NCI-H226 (cell line): ENCODE measurements around the gene CEP295NL.

Source experiments
- DNase-seq: peaks from one replicate; pipeline ENCODE4 v3.0.0-alpha.2; 2015

CEP295NL gene

DNA sequence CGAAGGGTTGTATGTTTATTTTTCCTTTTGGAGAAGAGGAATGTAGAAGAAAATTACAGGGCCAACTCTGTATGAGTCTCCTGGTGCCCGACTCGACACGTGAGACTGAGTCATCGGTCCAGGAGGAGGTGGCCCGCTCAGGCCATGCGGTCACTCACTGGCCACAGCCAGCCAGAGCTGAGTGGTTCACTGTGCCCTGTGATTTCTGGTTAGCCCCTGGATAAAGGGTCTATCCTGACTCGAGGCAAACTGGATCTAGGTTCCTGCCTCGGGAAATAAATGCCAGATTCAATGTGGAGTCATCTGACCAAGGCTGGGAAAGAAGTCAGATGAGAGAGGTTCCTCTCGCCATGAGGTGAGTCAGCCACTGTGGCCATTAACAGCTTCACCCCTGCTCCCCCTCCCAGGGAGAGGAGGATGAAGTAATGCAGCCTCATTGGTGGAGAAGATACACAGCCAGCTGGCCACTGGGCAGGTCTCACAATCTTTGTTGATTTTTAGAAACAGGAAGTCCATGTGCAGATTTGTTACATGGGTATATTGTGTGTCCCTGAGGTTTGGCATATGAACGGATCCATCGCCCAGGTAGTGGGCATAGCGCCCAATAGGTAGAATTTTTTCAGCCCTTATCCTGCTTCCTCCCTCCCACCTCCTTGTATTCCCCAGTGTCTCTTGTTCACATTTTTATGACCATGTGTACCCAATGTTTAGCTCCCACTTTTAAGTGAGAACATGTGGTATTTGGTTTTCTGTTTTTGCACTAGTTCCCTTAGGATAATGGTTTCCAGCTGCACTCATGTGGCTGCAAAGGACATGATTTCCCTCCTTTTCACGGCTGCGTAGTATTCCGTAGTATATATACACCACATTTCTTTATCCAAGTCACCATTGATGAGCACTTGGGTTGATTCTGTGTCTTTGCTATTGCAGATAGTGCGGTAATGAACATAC is 40.7 kb downstream of the CEP295NL start:
- DNase-seq = peak; percentile 98

DNA sequence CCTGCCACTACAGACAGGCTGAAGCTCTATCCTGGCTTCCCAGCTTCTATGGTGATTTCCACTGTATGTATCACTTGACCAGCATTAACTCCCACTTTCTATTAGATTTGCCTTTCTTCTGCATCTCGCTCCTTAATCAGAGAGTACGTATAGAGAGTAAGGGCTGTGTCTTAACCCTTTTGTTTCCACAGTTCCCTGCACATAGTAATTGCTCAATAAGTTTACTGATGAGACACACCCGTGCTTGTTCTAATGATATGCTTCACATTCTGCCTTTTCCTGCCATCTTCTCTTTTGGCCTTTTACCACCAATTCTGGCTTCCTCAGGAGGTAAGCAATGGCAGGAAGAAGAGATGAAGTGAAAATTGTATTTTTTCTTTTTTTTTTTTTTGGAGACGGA is 41.8 kb downstream of the CEP295NL start:
- no peak for DNase-seq

DNA sequence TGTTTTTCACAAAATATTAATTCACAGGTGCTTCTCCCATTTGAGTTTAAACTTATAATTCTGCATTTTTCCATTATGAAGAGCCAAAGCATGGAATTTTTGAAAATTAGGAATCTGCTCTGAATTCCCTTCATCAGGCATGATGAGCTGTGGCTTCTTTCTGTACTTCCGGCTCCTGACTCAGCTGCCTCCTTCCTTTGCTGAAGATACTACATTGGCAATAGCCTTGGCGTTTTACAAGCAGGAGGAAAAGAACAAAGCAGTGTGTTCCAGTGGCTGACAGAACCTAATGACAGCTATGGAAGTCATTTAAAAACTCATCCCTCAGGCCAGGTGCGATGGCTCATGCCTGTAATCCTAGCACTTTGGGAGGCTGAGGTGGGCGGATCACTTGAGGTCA is 44.0 kb downstream of the CEP295NL start:
- no peak for DNase-seq

DNA sequence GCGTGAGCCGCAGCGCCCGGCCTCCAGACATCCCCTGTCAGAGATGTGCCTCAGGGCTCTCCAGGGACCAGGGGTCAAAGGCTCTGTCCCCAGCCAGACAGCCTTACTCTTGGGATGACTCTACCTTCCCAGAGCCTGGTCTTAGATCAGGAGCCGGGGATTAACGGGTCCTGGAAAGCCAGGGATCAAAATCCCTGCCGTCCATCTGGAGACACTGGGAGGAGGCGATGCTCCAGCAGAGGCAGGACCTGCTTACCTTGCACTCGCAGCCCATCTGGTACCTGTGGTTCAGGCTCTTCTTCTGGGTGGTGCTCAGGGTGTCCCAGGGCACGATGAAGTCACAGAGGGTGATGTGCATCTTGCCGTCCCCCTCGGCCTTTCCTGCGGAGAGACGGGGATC is 45.7 kb downstream of the CEP295NL start:
- no peak for DNase-seq

DNA sequence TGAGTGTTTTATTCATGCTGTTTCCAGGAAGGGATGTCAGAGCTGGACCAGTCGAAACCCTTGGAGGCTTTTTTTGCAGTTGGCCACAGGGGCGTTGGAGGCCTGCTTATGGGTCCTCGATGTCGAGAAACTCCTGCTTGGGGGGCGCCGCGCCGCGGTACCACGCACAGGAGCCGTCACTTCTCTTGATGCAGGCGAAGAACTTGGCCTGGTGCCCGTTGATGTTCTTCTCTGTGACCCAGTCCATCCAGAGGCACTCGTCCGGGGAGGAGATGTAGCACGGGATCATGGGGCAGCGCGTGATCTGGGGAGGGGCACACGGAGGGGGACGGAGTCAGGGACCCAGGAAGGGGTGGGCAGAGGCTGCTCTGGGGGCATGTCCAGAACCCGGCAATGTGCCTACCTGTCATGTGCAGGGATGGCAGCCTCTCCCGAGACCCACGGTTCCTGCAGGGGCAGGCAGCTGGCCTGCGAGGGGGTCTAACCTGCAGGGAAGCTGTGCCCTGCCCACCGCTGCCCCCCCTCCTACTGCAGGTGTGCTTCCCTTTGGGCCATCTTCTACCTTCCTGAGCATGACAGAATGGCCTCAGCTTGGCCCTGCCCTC is 47.3 kb downstream of the CEP295NL start:
- DNase-seq = no peak

DNA sequence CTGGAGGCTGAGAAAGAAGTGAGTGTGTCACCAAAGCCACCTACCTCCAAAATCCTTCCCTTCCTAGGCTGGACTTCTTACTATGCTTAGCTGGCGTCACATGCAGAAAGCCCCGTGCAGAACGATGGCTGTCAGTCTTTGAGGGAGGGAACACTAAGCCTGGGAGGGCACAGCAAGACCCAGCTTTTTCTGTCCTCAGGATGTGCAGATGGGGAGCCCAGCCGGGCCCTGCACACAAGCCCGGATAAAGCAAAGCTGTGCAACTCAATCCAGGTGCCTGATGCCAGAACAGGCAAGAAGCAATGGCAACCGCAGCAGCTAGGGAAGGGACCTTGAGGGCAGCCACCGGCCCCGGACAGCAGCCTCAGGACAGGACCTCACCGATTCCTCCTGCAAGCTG is 48.5 kb downstream of the CEP295NL start:
- no peak for DNase-seq

DNA sequence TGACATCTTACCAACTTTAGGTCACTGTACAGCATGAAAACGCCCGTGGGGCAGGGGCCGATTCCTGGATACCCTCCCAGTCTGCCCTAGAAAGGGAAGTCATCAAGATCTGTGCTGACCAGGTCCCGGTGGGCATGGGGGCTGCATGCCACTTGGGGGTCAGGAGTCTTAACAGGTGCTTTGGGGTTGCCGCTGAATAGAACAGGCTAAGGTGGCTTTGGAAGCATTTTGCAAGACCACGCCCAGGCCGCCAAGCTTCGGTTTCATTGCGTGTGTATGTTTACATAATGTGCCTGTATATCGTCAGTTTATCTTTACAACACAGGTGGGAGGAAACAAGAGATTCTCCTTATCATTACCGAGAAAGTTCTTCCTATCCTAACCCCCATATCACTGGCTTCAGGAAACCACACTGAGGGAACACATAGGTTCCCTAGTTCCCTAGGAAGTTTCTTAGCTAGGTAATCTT is 49.0 kb downstream of the CEP295NL start:
- DNase-seq = no peak

DNA sequence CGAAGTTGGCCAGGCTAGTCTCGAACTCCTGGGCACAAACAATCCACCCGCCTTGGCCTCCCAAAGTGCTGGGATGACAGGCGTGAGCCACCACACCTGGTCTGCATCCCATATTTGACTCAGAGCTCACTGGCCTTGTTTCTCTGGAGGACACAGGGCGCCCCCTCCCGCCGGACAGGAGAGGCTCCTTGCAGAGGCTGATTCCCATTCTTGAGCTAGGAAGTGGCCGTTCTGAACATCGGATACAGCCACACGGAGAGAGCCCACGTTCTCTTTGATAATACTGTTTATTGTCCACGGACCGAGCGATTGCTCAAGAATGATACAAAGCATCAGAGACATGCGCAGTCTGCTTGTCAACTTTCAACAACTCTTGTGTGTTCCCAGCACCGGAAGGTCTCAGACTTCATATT is 50.3 kb downstream of the CEP295NL start:
- DNase-seq = no peak

DNA sequence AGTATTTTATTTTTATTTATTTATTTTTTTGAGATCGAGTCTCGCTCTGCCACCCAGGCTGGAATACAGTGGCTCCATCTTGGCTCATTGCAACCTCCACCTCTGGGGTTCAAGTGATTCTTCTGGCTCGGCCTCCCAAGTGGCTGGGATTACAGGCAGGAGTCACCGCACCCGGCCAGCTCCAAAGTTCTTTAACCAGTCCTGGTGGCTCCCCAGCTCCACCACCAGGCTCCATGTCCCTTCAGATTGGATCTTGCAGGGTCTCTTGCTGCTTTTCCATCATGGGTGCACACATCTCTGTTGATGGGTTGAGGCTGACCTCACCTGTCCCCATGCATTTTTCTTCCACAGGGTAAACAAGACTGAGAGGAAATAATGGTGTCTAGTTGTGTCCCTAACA is 54.0 kb downstream of the CEP295NL start:
- no peak for DNase-seq

DNA sequence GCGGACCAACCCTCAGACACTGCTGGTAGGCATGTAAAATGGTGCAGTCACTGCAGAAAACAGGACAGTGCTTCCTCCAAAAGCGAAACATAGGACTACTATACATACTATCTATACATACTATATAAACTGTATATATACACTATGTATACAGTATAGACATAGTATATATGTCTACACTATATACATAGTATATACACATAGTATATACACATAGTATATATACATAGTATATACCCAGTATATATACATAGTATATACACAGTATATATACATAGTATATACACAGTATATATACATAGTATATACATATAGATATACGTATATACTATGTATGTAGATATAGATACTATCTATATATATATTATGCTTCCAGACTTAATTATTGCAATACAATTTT is 55.9 kb downstream of the CEP295NL start:
- DNase-seq = no peak

DNA sequence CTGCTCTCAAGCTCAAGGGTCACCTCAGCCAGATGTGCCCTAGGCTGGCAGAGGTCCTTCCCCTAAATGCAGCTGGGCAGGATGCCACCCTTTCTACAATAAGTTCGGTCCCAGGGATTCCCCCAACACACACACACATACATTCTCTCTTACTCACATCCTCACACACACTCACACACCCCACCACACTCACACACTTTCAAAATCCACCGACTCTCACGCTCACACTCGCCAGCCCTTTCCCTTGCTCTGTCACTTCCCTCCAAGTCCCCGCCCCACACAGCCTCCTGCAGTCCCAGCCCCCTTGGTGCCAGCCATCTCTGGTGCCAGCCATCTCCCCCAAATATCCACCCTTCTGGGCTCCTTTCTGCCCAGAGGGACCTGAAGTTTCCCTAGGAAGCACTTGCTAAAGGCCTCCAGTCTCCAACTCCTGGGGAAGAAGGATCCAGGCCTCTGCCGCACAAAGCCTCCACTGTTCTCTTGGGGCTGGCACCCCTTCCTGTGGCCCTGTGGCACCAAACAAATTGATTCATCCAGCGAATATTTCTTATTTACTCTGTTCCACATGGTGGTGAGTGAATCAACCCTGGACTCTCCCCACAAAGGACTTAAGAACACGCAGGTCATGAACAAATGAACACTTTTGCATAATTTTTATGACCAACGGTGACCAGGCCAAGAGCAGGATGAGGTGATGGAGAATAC is 58.5 kb downstream of the CEP295NL start:
- DNase-seq = no peak

DNA sequence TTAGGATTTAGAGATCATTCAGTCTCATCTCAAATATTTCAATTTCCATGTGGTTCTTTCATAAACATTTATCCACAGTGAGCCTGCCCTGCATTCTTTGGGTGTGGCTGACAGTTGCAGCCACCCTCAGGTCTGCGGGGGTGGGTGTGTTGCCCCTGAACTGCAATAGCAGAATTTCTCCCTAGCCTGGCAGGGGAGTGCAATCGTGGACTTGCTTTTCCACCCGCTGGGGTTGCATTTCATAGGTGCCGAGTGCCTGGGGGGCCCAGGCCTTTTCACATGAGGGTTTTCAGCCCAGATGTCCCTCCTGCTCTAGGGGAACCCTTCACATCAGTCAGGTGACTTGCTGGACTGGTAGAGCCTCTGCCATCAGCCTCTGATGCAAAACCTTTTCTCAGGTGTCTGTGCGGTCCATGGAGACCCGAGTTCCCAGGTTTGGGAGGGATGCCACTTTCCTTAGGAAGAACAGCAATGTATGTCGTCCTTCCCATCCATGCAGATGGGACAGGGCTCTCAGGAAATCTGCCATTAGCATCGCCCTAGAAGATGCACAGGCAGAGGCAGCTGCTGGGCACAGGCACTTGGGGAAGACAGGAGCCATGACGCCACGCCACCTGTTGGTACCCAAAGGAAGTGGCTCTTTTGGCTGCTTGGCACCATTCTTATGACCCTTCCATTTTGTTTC is 60.0 kb downstream of the CEP295NL start:
- peak; percentile 31 for DNase-seq

DNA sequence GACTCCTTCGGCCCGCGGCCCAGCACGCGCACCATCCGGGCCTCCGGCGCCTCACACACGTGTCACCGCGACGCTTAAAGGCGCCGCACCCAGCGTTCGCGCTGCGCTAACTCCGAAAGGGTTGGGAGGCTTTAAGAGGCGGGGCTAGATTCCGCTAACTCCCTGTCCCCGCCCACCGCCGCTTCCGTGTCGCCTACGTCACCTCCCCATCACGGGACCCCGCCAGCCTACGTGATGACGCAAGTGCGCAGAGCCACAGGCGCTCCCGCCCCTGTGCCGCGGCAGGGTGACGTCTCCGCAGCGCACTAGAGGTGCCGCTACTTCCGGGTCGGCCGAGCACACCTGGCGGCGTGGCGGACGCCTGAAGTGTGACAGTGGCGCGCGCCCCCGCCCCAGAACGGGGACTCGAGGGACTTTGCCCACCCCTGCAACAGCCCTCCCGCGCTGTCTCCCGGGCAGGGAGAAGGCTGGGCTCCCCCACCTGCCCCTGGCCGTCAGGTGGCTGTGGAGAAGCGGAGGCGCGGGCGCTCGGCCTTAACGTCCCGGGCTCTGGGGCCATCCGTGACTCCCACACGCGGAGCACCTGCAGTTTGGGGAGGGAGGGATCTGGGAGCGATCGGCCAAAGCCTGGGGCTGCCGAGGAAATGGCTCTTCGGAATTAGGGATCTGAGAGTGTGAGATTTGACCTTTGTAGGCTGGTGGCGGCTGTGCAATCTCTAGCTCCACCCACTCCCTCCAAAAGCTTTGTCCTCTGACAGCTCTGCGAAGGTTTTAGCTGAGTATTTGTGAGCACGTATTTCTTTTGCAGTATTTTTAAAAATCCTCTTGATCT is 62.0 kb downstream of the CEP295NL start, which contains the start of gene USP36:
Gene USP36, minus strand, starts transcription at position 35 of the 832 bp plus-strand sequence. CDS start 4,451 bp downstream, outside the sequence.
- DNase-seq = peak; percentile 97
